Measurements from ENCODE around the gene POLR1A.
A peak's percentile ranks its signal among the peaks of the same experiment; 100 is the strongest.

POLR1A gene

DNA sequence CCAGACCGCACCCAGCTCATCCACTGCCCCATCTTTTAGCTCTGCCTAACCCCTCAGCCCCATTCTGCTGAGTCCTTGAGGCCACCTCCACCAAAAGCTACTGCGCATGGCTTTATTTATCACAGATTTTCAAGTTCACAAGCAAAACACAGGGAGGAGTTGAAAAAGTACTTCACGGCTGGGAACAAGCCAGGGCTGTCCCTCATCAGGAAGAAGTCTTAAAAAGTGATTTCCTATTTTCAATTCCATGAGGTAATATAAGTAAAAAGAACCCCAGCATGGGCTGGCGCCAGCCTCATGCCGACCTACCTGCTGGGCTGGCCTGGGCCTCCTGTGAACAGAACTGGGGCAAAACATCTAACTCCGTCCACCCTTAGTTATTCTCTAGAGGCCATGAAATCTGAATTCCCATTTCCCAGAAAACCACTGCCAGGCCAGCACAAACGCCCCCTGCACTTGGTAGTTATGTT, 69.0 kb downstream of the POLR1A start:
- no peak for DNase-seq

DNA sequence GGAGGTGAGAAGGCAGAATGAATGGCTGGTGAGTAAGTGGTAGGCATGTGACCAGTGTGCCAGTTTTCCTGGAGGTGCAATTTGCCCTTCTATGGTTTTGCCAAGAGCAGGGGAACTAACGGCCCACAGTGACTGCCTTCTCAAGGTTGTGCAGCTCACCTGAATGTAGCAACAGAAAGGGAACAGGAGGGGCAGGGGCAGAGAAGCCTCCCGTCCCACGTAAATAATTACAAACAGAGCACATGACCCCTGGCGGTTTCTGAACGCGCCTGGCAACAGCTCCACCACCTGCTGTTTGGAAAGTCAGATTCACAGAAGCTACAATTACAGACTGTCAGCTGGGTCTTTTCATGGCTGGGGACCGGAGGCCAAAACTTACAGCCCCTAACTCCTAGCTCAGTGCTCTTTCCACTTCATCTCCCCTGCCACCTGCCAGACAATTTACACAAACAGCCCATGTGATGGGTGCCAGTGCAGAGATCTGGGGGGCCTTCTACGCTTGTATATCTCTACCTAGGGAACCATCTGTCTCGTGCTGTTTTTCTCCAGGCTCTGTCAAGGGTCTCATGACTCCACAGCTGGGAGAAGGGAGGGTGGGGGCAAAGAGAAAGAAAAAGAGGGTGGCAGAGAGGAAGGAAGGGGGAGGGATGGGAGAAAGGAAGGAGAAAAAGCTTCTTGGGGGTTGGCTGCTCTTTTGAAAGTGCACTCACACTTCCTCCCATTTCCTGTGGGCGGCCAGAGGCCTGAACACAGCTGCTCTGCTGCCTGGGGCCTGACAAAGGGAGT, 69.6 kb downstream of the POLR1A start:
- DNase-seq = peak; percentile 86

DNA sequence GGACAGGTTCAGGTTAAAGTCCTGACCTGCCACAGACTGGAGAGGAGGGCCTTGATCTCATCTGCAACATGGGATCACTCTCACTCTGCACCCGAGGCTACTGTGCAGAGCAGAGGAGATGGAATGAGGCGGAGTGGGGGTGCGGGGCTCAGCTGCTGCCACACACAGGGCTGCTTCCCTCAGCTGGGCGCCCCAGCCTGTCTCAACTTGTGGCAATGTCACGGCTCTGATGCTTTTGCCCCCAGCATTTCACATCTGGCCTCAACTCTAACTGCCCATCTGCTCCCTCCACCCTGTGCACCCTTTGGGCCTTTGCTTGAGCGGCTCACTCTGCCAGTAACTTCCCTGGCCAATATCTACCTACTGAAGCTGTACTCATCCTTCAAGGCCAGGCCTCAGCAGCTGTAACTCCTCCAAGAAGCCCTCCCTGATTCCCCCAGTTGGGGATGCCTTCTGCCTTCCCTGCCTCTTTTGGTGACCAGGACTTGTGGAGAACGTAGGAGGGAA, 70.3 kb downstream of the POLR1A start:
- no peak for DNase-seq

DNA sequence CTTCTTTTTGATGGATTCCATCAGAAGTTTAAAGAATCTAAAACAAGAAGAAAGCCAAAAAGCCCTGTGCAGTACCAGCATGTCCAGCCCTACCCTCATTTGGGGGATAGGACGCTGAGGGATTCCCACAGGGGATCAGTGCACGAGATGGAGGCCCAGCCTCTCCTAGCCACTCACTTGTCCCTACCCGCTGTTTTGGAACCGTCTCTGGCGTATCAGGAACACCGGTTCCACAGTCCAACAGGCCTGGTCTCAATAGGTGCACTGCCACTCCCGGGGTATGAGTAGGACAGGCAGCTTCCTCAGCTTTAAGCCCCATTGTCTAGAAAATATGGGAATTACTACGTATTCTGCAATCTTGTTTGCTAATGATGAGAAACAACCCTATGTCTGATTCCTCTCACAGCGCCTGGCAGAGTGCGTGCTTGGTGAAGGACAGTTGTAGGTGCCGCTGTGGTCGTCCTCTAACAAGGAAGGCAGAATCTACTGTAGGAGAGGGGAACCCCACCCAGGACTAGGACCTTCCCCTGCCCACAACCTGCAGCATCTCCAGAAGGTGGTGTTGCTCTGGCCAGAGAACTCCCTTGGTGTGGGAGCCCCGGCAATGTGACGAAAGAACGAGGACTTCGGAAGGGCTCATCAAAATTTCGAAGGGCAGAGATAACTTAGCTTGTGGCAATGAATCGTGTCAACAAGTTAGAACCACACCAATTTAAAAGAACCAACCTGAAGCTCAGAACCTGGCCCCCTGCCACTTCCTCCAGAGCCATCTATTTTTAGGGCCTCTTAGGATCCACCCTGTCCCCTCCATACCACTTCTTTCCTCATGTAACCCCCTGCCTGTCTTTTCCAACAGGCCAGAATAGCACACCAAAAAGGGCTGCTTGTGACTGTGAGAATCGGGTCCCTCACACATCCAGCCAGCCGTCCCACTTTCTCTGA, 71.7 kb downstream of the POLR1A start:
- DNase-seq = no peak

DNA sequence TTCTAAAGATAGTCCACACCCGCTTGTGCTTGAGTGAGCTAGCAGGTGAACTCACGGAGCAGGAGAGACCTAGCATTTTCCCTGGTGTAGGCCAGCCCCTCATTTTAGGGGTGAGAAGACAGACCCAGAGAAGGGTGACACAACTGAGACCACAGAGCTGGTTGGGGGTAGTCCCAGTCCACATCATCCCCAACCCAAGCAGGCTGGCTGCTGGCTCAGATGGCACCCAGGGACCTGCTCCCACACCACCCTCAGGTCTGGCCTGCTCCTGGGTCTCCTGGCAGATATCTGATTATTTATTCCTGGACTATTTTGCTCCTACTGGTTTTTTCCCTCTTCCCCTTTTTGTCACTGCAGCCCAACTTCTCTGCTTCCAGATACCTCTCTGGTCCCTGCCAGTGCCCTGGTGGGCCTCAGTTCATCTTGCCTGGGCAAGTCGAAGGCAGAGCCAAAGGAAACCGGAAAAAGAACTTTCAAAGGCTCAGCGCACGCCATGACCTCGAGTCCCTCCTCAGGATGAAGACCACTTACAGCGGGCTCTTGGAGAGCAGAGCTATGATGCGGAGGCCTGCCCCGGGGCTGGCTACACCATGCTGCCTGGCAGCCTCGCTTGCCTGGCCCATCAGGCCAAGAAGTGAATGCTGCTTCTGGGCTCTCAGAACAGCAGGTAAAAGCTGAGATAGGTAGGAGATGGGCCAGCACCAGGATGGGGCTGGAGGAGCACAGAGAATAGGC, 72.7 kb downstream of the POLR1A start:
- DNase-seq = no peak

DNA sequence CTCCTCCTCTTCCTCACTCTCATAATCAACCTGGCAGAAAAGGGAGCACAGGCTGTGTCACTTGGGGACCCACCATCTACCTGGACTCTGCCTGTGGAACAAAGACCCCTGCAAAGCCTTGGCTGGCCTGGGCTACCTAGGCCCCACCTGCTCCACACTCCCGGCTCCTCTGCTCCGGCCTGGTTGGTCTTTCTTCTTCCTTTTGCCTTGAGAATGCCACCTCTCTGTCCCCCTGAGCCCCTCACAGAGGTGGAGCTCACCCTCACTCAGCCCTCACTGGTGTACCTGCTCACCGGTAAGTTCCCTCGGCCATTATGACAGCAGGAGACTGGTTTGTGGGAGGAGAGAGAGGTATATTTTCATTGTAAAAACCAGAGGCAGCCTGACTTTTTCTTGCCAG, 74.1 kb downstream of the POLR1A start:
- no peak for DNase-seq

DNA sequence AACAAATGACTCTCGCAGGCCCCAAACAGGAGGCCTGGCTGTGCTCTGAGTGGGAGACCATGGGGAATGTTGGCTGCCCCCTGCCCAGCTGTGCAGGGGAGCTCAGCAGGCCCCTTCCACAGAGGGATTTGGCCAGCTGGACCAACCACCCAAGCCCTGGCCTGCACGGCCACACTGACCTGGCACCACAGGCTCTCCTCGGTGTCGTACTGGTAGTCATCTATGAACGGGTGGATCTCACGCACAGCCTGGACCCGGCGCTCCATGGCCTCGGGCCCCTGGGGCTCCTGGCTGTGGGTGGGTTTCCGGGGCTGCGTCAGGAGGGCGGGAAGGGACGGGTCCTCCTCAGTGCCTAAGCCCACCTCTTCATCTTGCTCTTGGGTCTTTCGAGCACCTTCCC, 74.5 kb downstream of the POLR1A start:
- no peak for DNase-seq

DNA sequence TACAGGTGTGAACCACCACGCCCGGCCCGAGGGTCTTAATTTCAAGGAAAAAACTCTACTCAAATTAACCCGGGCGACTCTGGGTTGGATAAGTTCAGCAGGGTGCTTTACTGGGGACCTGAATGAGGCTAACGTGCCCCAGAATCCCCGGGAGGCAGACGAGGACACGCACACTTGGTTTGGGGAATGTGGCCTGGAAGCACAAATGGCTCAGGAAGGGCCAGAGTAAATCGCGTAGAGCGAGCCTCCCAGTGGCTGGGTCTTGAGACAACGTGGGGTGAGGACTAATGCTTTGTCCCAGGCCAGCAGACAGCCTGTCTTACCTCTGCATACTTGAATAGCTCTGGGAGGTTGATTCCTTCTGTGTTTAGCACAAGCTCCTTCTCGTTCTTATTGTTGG, 75.8 kb downstream of the POLR1A start:
- no peak for DNase-seq

DNA sequence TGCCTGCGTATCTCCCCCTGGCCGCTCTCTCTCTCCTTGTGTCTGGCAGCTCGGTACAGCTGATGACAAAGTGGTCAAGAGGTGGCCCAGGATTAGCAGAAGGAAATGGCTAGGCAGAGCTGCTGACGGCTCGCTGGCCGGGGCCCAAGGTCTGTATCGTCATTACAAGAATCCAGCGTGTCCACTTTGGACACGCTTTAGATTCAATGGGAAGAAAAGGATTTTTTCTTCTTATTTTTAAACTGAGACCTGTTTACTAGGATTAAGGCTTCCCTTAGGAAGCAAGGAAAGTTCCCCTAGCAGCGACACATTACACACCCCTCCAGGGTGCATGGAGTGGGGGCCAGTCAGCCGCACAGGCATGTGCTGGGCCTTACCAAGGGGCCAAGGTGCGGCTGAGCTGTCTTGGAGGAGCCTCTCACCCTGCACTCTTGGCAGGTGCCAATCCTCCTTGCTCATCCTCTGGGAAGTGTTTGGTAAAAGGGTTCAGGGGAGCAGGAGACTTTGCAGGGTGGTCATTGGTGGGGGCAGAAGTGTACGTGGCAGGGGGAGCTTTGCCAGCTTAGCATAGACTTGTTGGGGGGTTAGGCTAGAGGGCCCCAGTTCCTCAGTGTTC, 76.8 kb downstream of the POLR1A start:
- no peak for DNase-seq

DNA sequence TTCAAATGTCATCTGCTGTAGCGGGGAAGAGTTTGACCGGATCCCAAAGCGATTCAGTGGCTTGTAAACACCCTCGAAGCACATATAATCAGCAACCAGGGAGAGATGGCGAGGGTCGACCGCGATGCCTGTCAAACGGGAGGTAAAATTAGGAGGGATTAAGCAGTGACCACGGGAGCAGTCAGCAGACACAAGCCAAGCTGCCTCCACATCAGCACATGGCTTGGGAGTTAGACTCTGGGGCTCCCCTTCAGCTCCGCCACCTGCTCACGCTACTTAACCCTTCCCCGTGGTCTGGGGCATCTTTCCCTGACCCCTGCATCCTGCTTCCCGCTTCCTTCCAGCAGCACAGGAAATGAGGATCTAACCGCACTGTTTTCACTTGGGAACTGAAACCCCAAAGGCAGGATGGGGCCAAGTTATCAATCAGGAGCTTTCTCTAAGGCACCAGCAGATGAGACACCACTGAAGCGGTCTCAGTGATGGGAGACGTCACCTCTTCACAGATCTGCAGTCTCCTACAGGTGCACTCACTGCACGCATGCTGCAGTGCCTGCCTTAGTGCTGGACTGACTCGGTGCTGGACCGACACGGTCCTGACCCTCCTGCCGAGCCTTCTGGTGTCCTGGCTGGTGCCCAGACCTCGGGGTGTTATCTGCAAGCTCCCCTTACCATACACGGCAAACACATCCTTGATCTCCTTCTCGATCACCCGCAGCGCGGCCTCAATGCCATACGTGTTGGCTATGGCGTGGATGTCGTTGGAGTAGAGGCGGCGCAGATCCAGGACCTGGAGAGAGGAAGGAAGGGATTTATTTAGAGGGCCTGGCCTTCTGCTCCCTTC, 77.5 kb downstream of the POLR1A start:
- DNase-seq = no peak

DNA sequence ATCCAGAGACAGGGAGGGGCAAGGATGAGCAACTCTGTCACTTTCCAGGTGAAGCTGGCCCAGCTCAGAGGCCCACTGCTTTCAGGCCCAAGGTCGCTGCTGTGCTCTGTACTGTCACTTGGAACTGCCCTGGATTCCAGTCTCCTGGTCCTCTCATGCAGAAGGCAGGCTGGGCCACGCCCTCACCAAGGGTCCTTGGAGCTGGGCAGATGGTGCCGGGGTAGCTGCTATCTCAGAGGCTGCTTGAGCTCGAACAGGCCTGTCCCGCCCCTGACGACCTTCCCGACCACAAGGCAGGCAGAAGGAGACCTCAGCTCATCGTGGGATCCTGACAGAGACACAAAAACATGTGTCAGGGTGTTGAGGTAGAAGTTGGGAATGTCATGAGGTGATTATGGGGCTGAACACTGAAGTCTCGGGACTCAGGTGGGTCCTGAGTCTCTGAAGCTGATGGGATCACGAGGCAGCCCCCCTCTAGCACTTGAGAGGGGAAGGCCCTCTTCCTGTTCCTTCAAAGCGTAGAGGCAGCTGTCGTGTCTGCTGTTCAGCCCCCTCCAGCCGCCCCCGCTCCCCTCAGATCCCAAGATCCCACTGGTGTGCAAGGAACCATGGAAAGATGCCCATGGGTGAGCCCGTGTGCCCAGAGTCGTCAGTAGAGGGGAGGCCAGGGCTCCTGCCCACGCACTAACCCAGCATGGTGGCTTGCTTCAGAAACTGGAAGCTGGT, 78.3 kb downstream of the POLR1A start:
- no peak for DNase-seq

DNA sequence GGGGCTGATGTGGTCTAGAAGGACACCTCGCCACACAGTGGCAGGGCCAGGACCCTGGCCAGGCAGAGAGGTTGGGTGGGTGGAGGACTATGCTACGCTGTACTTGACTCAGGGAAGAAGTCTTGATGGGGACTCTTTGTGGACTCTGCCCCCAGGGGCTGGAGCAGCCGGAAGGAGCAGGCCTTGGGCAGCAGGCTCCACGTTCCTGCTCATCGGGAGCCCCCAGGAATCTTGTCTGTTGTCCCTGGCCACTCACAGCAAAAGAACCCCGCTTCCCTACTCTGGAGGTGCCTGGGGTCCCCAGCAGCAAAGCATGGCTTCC, 79.0 kb downstream of the POLR1A start:
- DNase-seq = no peak

DNA sequence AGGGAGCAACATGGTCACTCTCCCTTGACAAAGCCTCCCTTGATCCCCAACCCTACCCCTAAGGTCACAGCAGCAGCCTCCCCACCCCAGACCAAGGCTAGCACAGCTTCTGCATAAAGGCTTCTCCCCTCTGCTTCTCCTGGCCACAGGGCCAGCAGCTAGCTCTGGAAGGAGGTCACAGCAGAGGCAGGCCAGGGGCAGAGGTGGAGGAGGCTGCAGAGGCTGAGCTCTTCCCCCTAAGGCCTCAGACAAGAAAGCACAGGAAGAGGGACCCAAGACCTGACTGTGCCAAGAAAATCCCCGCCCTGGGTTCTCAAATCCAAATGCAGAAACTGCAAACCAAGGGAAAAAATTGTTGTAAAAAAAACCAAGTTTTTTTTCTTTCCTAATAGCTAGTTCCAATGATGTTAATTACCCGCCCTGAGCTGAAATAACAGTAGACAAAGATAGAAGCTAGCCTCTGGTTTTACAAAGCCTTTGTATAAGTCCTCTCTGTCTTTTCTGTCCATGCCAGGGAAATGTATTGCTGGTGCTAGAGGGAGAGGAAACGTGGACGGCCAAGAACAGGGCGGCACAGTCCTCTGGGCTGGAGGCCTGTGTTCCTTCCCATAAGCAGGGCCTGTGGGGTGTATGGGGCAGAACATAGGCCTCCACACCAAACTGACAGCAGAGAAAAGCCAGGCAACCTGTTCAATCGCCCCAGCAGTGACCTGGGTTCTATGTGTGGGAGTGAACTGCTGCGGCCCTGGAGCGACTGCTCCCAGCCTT, 79.5 kb downstream of the POLR1A start:
- DNase-seq = no peak

DNA sequence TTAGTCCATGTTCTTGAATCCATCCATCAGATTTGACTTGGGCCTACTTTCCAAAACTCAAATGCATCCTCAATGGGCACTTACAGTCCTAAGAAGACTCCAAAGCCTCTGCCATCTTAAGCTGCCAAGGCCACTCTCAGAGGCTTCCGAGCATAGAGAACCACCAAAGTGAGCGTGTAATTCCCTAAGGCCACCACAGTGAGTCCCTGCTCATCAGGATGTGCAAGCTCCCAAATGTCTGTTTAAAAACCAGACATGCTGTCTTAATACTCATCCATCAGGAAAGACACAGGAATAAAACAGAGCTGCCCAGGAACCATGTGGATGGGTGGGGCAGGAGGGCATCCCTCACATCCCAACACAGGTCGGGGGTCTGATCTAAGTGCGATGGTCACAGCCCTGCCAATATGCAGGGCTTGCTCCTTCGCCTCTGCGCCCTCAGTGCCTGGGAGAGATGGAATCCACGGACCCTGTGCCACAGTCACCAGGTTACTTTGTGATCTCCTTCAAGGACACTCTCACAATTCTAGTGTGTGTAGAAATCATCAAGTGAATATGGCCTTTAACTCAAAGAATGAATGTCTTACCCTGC, 80.4 kb downstream of the POLR1A start:
- DNase-seq = no peak

DNA sequence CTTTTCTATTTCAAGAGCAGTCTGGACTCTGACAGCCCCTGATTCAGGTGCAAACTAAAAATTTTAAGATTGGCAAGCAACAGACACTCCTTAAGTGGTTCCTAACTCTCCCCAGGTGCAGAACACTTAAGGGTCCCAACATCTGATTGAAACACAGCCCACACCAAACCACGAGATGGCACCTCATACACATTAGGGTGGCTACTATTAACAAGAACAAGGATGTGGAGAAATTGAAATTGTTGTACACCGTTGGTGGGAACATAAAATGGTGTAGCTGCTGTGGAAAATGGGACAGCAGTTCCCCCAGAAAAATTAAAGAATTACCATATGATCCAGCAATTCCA, 82.3 kb downstream of the POLR1A start:
- no peak for DNase-seq

DNA sequence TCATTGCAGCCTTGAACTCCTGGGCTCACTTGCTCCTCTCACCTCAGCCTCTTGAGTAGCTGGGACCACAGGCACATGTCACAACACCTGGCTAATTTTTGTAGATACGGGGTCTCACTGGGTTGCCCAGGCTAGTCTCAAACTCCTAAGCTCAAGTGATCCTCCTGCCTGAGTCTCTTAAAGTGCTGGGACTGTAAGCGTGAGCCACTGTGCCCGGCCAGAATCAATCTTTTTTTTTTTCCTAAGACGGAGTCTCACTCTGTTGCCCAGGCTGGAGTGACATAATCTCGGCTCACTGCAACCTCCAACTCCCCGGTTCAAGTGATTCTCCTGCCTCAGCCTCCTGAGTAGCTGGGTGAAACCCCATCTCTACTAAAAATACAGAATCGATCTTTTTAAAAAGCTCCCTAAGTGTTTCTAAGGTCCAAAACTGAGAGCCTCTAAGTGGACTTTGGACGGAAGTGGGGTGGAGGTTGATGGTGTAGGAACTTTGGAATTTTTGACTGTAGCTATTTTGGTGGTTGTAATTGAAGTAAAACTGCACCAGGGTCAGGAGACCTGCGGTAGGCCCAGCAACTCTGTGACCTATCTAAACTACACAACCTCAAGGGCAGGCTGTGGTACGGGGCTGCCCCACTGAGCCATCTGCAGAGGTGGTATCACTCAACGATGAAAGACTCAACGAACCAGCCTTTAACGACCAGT, 82.9 kb downstream of the POLR1A start:
- no peak for DNase-seq

DNA sequence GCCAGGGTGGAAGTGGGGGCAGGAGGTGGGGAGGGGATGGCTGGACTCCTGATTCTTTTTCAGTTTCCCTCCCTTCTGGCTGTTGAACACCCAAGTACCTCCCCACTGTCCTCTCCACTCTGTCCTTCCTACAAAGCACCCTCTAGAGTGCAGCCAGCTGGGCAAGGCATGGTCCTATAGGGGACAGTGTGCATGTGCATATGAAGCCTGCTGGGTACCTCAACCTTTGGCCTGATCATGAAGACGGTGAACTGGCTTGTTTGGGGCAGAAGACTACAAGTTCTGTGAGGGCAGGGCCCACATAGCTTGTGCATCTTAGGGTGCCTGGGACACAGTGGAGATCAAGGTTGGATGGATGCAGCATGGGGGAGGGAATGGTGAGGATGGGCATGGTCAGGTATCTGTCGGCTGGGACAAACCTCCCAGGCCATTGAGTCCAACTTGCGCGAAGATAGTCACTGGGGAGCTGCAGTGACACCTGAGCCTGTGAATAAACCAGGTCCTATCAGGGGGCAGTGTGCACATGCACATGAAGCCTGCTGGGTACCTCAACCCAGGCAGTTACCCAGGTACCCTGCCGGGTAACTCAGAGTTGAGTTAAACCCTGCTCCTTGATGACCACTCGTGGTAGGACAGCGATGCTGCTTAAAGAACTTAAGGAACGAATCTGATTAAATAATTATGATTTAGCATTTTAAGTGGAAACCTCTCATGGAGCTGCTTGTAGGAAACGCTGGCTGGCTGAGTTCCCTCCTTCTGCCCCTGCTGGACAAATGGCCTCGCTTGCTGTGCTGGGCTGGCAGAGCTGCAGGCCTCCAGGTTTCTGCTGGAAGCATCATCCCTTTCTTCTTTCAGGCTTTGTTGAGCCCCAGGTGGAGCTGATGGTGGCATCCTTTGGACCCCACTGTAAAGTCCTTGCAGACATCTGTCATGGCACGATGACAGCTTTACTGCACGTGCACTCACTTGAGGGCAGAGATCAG, 84.0 kb downstream of the POLR1A start:
- DNase-seq = no peak

DNA sequence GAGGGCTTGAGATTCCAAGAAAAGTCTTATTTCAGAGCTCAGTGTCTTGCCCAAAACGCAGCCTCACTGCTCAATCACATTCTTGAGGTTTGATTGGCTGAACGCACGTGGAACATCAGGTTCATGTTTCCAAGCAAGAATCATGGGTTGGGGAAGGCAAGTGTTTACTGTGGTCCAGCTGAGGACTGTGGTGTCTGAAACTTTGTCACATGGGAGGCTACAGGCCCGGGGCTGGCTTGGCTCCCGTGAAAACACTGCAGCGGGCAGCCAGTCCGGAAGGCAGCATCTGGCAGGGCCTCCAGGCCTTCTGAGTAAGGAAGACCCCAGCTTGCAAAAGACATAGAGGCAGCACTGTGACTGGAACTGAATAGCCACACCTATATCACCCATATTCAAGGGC, 84.7 kb downstream of the POLR1A start:
- no peak for DNase-seq

Data from activated CD4-positive, alpha-beta T cell treated with anti-CD3 and anti-CD28 coated beads, Interleukin-2, amount 50 U/mL, for 16 hours (primary cell).